GM12891 (cell line): ENCODE measurements around the gene C20orf141. TPM values are rescaled to one million over a fixed set of nuclear protein-coding genes. Genes with fewer than 3 reads are reported as not detected.
"Not testable (repeated sequence)": the region's sequence is repeated elsewhere in the genome, so short reads cannot be mapped to it uniquely, and the experiment has no call there.

Experiments used
- DNase-seq: peaks from one replicate; pipeline ENCODE4 v3.0.0; 2011; ENCODE audit warnings: low spot score; ENCODE audit not compliant: insufficient read length
- FAIRE-seq: peaks from 2 replicates; lab custom pipeline; 2011; peaks lifted over from hg19 to GRCh38; lab: Jason Lieb, UNC
- PAX5 ChIP-seq: IDR thresholded peaks from 2 replicates; pipeline ENCODE4 v1.6.1; 2011; ENCODE audit warnings: low read length, moderate library complexity, mild to moderate bottlenecking; ENCODE audit not compliant: insufficient read depth, severe bottlenecking
- POLR2A ChIP-seq: IDR thresholded peaks from 2 replicates; pipeline ENCODE4 v1.6.1; 2011; ENCODE audit warnings: low read depth, low read length, control low read depth
- POLR2AphosphoS5 ChIP-seq: IDR thresholded peaks from 2 replicates; pipeline ENCODE4 v1.6.1; 2011; ENCODE audit warnings: low read depth, low read length, control low read depth
- POU2F2 ChIP-seq: IDR thresholded peaks from 2 replicates; pipeline ENCODE4 v1.6.1; 2011; ENCODE audit warnings: low read depth, mild to moderate bottlenecking, control low read depth, low read length, moderate library complexity
- SPI1 ChIP-seq: IDR thresholded peaks from 2 replicates; pipeline ENCODE4 v1.6.1; 2011; ENCODE audit warnings: low read depth, low read length, control low read depth
- TAF1 ChIP-seq: IDR thresholded peaks from 2 replicates; pipeline ENCODE4 v1.6.1; 2011; ENCODE audit warnings: low read depth, low read length, control low read depth
- polyA plus RNA-seq: library from polyadenylated mRNA; unstranded; fragments of >200 nt; gene quantifications from one replicate; pipeline ENCODE4 v1.2.1, GENCODE V29; 2012; ENCODE audit warnings: low read depth, missing spikeins, inconsistent platforms; ENCODE audit not compliant: missing spikeins

The C20orf141 gene, protein sequence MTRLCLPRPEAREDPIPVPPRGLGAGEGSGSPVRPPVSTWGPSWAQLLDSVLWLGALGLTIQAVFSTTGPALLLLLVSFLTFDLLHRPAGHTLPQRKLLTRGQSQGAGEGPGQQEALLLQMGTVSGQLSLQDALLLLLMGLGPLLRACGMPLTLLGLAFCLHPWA
- not detected for polyA plus RNA-seq

DNA sequence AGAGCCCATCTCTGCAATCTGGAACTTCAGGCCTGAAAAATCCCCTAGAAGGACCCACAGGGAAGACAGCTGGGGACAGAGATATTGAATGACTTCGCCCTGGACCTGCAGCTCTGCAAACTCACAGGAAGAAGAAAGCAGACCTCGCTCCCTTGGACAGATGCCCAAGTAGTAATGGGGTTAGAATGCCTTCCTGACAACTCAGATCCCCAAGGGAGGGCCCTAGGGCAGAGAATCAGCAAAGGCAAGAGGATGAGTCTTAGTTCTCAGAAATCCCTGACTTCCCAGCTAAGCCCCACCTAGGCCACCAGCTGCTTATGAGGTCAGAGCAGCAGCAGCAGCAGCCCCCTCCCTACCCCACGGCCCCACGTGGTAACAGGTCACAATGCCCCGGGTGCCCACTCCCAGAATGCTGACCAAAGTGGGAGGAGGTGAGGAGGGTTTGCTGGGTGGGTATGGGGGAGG lies at the start of gene C20orf141:
TSS of gene C20orf141 (plus strand) at position 401 of the 465 bp plus-strand sequence. CDS start 198 bp downstream, outside the sequence.
- TF ChIP-seq PAX5 (no peak), POLR2AphosphoS5 (no peak), POU2F2 (no peak), POLR2A (no peak), TAF1 (no peak), SPI1 (no peak)
- no peak for DNase-seq
- FAIRE-seq: no peak

DNA sequence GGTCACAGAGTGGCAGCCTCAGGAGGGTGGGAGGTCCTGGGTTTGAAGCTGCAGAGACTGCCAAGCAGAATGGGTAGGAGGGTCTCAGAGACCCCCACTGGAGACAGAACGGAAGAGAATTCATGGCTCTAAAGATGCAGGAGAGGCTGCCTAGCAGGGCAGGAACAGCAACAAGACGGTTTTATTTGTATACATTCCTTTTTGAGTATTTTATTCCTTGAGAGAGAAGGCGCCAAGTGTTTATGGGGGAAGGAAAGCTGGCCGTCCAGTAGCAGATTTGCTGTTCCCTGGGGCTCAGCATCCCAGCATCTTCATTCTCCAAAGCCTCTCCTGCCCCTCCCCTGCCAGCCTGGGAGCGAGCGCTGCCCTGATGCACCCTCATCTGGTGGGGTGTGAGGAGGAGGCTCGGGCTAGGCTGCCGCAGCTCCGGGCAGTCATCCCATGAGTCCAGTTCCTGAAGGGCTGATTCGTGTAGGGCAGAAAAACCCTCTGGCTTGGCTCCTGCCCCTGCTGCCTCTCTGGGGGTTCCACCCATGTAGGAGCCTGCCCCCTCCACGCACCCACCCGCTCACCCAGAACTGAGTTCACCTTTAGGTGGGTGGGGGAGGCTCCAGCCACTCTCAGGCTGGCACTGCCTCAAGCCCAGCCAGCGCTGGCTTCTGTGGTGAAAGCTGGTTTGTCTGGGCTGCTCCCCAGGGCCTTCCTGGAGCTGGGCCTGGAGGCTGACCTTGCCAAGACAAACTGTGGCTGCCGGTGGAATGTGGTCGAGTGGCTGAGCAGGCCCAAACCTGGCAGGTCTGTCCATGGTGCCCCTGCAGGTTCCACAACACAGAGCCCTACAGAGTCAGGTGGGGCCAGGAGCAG lies 46.8 kb upstream of the C20orf141 start:
- DNase-seq: no peak

DNA sequence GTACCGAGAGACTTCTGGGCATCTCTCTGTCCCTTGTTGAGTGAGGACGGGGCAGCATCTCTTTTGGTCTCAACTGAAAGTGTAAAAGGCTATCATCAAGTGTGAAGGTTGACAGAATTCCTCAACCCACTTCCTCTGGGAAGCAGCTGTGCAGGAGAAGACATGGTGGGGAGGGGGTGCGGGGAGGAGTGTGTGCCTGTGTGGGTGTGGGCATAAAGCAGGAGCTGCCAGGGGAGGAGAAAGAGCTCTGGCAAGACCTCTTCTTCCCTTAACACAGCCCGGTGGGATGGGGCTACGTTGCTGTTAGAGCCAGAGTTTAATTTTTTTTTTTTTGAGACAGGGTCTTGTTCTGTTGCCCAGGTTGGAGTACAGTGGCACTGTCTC lies 46.2 kb upstream of the C20orf141 start:
- no peak for DNase-seq
- TF ChIP-seq TAF1 (no peak), POLR2A (no peak), POLR2AphosphoS5 (no peak), PAX5 (no peak), SPI1 (no peak)
- FAIRE-seq: no peak

More for the DNA sequence above, 46.8 kb upstream of the C20orf141 start:
- no peak for FAIRE-seq
- TF ChIP-seq SPI1 (no peak), POLR2AphosphoS5 (no peak), PAX5 (no peak), TAF1 (no peak), POLR2A (no peak), POU2F2 (no peak)

DNA sequence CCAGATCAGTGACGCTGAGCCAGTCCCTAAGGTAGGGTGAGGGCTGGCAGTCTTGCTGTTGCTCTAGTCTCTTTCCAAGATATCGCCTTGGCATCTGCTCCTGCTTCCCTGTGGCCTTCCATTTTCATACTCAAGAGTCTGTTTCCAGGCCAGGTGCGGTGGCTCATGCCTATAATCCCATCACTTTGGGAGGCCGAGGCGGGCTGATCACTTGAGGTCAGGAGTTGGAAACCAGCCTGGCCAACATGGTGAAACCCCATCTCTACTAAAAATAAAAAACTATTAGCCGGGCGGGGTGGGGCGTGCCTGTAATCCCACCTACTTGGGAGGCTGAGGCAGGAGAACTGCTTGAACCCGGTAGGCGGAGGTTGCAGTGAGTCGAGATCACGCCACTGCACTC lies 44.7 kb upstream of the C20orf141 start:
- not testable (repeated sequence) for DNase-seq, FAIRE-seq

DNA sequence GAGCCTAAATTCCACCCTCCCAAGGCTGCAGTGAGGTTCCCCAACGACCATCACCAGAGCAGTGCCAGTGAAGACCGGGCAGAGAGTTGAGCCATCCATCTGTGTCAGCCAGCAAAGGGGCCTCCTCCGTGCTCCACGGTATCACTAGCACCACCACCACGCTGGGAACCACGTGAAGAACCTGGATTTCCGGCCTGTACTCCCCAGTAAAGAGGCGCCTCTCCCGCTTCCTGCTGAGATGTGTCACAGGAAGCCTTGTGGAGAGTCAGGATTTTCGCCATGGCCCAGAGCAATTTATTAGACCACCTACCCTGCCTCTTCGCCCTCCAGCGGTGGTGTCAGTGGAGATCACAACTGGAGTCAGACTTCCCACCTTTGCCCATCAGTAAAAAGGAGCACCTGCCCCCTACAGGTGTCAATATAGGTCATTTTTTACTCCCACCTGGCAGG lies 43.1 kb upstream of the C20orf141 start:
- FAIRE-seq: no peak
- TF ChIP-seq SPI1 (no peak), PAX5 (no peak), POU2F2 (no peak), POLR2AphosphoS5 (no peak), POLR2A (no peak), TAF1 (no peak)
- DNase-seq: no peak

DNA sequence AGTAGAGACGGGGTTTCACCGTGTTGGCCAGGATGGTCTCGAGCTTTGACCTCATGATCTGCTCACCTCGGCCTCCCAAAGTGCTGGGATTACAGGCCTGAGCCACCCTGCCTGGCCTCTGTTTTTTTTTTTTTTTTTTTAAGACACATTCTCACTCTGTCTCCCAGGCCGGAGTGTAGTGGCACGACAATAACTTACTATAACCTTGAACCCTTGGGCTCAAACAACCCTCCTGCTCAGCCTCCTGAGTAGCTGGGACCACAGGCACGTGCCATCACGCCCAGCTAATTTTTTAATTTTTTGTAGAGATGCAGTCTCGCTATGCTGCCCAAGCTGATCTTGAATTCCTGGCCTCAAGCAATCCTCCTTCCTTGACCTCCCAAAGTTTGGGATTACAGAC lies 41.0 kb upstream of the C20orf141 start:
- FAIRE-seq (no peak), DNase-seq (no peak)
- no peak for TF ChIP-seq POLR2AphosphoS5
- no peak for TF ChIP-seq POU2F2
- TF ChIP-seq SPI1: no peak
- no peak for TF ChIP-seq TAF1
- no peak for TF ChIP-seq PAX5
- TF ChIP-seq POLR2A: no peak

DNA sequence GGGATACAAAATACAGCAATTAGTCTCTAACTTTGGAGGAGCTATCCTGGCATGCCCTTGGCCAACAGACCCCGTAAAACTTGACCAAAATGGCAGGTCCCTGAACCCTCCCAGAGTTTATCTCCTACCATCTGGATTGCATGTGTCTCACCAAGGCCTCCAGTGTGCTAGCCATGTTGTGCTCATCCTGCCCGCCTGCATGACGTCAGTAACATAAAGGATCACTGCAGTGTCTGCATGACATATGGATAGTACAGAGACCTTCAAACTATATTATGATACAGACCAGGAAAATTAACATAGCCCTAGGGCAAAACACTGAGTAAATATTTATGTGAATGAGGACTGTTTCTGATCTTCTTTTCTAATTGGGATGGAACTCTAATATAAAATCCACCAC lies 39.6 kb upstream of the C20orf141 start:
- DNase-seq (no peak), FAIRE-seq (no peak)
- TF ChIP-seq POLR2AphosphoS5 (no peak), TAF1 (no peak), POLR2A (no peak), POU2F2 (no peak), SPI1 (no peak), PAX5 (no peak)

DNA sequence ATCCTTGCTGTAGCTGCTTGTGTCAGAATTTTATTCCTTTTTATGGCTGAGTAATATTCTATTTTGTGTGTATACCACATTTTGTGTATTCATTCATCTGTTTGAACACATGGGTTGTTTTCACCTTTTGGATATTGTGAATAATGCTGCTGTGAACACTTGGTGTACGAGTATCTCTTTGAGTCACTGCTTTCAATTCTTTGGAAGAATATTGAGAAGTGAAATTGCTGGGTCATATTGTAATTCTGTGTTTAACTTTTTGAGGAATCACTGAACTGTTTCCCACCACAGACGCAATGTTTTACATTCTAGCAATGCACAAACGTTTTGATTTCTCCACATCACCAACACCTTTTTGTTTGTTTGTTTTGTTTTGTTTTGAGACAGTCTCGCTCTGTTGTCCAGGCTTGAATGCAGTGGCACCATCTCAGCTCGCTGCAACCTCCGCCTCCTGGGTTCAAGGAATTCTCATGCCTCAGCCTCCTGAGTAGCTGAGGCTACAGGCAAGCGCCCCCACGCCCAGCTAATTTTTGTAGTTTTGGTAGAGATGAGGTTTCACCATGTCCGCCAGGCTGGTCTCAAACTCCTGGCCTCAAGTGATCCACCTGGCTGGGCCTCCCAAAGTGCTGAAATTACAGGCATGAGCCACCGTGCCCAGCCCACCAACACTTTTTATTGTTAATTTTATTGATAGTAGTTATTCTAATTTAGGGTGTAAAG lies 36.0 kb upstream of the C20orf141 start:
- TF ChIP-seq POLR2A: no peak
- TF ChIP-seq SPI1: peak; percentile 70
- DNase-seq (no peak), FAIRE-seq (no peak)

DNA sequence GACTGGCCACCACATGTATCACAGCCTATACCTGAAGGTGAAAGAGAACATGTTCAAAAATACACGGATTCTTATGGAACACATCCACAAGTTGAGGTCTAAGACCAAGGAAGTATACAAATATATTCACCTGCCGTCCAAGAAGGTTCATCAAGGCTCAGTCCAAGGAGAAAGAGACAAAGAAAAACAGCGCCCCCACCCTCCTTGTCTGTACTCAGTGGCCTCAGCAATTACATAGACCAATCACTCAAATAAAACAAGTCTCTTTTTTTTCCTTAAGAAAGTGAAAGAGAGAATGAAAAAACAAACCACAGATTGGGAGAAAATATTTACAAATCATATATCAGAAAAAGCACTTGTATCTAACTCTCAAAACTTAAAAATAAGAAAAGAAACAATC lies 33.8 kb upstream of the C20orf141 start:
- FAIRE-seq (no peak), DNase-seq (no peak)
- TF ChIP-seq POLR2A: no peak
- no peak for TF ChIP-seq SPI1
- TF ChIP-seq POU2F2: no peak
- TF ChIP-seq POLR2AphosphoS5: no peak
- TF ChIP-seq TAF1: no peak
- no peak for TF ChIP-seq PAX5
